ENCODE measurements around the gene ESCO1. TPM values are rescaled to one million over a fixed set of nuclear protein-coding genes. Genes with fewer than 3 reads are reported as not detected.

The ESCO1 gene
- total and polyA plus RNA-seq, 8 donors: 11.3 to 25.1 (median 21.3) TPM

DNA sequence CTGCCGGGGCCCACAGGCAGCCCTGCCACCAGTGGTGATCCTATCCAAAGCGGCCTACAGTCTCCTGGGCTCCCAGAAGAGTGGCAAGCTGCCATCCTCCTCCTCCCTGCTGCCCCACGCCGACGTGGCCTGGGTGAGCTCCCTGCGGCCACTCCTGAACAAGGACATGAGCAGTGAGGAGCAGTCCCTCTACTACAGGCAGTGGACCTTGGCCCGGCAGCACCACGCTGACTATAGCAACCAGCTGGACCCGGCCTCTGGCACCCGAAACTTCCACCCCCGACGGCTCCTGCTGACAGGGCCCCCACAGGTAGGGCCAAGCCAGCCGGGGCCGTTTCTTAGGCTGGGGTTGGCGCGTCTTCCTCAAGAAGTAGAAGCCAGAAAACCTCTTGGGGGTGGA, 100.5 kb downstream of the ESCO1 start:
- Histone ChIP-seq H3K9me3 (no peaks in the 10 kb centered on the region), H3K27ac (no peak overlapping the region), H3K36me3 (no peaks in the 10 kb centered on the region), H3K4me1 (no peaks in the 10 kb centered on the region), H3K27me3 (no peaks in the 10 kb centered on the region), H3K4me3 (no peak overlapping the region)
- intact Hi-C loops (cut with DNase I): no loop called here
- no peak for ATAC-seq
- TF ChIP-seq, protein P1, sequence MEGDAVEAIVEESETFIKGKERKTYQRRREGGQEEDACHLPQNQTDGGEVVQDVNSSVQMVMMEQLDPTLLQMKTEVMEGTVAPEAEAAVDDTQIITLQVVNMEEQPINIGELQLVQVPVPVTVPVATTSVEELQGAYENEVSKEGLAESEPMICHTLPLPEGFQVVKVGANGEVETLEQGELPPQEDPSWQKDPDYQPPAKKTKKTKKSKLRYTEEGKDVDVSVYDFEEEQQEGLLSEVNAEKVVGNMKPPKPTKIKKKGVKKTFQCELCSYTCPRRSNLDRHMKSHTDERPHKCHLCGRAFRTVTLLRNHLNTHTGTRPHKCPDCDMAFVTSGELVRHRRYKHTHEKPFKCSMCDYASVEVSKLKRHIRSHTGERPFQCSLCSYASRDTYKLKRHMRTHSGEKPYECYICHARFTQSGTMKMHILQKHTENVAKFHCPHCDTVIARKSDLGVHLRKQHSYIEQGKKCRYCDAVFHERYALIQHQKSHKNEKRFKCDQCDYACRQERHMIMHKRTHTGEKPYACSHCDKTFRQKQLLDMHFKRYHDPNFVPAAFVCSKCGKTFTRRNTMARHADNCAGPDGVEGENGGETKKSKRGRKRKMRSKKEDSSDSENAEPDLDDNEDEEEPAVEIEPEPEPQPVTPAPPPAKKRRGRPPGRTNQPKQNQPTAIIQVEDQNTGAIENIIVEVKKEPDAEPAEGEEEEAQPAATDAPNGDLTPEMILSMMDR (IDR thresholded peaks at IDR 0.05): no peak
- DNase-seq: peak in 1 of 4 donors; percentile 77

DNA sequence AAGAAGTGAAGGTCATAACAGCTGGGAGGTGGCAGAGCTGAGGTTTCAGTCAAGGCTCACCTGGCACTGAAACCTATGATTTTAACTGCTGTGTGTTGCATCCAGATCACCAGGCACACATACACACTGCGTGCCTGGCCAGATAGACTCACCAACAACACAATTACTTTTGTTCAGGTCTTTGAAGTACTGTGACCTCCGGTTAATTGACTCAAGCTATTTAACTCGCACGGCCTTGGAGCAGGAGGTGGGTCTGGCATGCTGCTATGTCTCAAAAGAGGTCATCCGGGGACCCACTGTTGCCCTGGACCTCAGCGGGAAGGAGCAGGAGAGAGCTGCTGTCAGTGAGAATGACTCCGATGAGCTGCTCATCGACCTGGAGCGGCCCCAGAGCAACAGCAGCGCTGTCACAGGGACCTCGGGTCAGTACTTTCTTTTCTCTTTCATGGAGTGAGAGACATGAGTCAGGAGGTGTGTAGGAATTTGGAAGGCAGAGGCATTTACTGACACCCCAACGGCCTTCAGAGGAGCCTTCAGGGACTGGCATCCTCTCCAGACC, 104.1 kb downstream of the ESCO1 start:
- intact Hi-C loops (cut with DNase I): no loop called here
- no peak for DNase-seq

DNA sequence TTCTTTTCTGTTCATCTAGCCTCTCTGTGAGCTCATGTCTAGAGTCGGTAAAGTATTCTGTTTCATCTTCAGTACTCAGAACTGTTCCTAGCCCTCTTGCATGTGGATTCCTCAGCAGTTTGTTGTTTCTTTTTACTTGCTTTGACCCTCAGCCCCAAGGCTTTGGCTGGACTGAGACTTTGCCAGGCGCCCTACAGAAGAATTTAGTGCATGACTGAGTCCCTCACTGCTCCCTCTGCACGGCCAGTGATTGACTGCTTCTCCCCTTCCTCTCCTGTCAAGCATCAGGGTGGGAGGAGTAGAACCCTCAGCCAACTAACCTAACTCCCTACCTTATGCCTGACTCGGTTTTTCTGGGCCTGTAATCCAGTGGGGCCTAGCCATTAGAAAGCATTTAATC, 109.8 kb downstream of the ESCO1 start:
- intact Hi-C loops (cut with DNase I): no loop called here
- Histone ChIP-seq H3K4me3 (no peak overlapping the region), H3K27me3 (no peaks in the 10 kb centered on the region), H3K36me3 (no peaks in the 10 kb centered on the region), H3K9me3 (no peaks in the 10 kb centered on the region), H3K27ac (no peak overlapping the region), H3K4me1 (no peaks in the 10 kb centered on the region)
- no peak for ATAC-seq
- TF ChIP-seq, protein P1 (IDR thresholded peaks at IDR 0.05): no peak
- DNase-seq: no peak

More for the DNA sequence above, 104.1 kb downstream of the ESCO1 start:
- no peaks in the 10 kb centered on the region for H3K36me3 ChIP-seq
- no peaks in the 10 kb centered on the region for H3K27me3 ChIP-seq
- no peaks in the 10 kb centered on the region for H3K4me1 ChIP-seq
- H3K4me3 ChIP-seq: no peak overlapping the region
- no peaks in the 10 kb centered on the region for H3K9me3 ChIP-seq
- no peak for ATAC-seq
- H3K27ac ChIP-seq: no peak overlapping the region
- TF ChIP-seq, protein P1 (IDR thresholded peaks at IDR 0.05): no peak

DNA sequence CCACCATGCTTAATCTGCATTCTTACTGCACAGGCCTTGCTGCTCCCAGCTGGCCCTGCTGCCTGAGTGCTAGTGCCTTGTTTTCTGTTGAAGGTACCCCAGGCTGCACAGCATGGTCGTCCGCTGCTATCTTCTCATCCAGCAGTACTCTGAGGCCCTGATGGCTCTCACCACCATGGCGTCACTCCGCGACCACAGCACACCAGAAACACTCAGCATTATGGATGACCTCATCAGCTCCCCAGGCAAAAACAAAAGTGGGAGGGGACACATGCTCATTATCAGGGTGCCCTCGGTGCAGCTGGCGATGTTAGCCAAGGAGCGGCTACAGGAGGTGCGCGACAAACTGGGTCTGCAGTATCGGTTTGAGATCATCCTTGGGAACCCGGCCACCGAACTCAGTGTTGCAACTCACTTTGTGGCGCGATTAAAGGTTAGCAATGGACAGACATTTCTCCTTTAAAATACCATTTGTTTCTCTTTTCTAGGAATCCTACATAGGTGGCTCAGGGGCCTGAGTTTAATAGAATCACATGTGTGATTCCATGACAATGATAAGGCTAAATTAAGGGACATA, 110.5 kb downstream of the ESCO1 start:
- H3K27me3 ChIP-seq: no peaks in the 10 kb centered on the region
- intact Hi-C loops (cut with DNase I): no loop called here
- H3K4me1 ChIP-seq: no peaks in the 10 kb centered on the region
- H3K9me3 ChIP-seq: no peaks in the 10 kb centered on the region
- H3K36me3 ChIP-seq: no peaks in the 10 kb centered on the region
- no peak for DNase-seq
- ATAC-seq: no peak
- TF ChIP-seq, protein P1 (IDR thresholded peaks at IDR 0.05): no peak
- H3K4me3 ChIP-seq: no peak overlapping the region
- no peak overlapping the region for H3K27ac ChIP-seq

DNA sequence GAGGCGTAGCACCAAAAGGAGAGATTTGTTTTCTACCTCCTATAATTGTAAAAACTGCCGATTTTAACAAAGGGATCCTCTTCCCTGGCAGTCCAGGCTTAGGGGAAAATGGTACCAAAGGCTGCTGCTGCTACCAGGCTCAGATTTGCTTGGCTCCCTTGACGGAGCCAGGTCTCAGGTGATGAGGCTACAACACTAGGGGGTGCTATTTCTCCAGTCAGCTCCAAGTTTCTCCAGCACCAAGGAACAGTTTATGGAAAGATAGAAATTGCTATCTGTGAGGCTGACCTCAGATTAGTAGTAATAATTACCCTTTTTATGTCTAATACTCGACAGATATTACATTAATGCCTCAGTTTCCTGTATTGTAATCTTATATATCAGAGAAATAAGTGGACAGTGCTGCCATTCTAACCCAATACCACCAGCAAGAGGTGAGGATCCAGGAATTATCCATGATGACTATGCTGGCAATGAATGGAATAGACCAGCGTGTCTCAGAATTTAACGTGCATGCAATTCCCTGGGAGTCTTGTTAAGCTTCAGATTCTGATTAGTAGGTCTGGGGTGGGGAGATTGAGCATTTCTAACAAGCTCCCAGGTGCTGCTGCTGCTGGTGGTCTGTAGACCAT, 111.3 kb downstream of the ESCO1 start:
- ATAC-seq (peak; percentile 89), DNase-seq (peak in 2 of 4 donors; percentile 22 to 47)
- Histone ChIP-seq H3K27ac (no peak overlapping the region), H3K4me3 (no peak overlapping the region), H3K36me3 (no peaks in the 10 kb centered on the region), H3K27me3 (no peaks in the 10 kb centered on the region), H3K4me1 (no peaks in the 10 kb centered on the region), H3K9me3 (no peaks in the 10 kb centered on the region)
- TF ChIP-seq, protein P1 (IDR thresholded peaks at IDR 0.05): peak; percentile 67 to 73
- intact Hi-C loops (cut with DNase I): no loop called here

Measured in left lung (tissue), 10 donors.